Measurements from ENCODE around the gene IL1RAPL2.

DNA sequence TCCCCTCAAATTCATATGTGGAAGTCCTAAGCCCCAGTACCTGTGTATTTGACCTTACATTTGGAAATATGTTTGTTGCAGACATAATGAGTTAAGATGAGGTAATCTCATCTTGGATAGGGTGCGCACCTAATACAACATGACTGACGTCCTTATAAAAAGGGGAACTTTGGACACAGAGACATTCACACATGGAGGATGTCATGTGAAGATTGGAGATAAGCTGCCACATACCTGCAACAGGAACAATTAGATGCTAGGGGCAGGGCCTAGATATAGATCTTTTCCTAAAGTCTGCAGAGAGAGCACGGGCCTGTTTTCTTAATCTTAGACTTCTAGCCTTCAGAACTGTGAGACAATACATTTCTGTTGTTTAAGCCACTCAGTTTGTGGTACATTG lies 162.5 kb downstream of the IL1RAPL2 start:
- no peak for TF ChIP-seq POLR2A (IDR thresholded peaks at IDR 0.05)
- TF ChIP-seq, protein P1, sequence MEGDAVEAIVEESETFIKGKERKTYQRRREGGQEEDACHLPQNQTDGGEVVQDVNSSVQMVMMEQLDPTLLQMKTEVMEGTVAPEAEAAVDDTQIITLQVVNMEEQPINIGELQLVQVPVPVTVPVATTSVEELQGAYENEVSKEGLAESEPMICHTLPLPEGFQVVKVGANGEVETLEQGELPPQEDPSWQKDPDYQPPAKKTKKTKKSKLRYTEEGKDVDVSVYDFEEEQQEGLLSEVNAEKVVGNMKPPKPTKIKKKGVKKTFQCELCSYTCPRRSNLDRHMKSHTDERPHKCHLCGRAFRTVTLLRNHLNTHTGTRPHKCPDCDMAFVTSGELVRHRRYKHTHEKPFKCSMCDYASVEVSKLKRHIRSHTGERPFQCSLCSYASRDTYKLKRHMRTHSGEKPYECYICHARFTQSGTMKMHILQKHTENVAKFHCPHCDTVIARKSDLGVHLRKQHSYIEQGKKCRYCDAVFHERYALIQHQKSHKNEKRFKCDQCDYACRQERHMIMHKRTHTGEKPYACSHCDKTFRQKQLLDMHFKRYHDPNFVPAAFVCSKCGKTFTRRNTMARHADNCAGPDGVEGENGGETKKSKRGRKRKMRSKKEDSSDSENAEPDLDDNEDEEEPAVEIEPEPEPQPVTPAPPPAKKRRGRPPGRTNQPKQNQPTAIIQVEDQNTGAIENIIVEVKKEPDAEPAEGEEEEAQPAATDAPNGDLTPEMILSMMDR (IDR thresholded peaks at IDR 0.05) = no peak
